SK-N-SH (cell line): Measurements from ENCODE around the gene AP1M1. TPM values are rescaled to one million over a fixed set of nuclear protein-coding genes. Genes with fewer than 3 reads are reported as not detected.
A peak's percentile ranks its signal among the peaks of the same experiment; 100 is the strongest.

Experiments
- CTCF ChIA-PET: fragments of 300-600, 350-600 bp; formaldehyde crosslinking; extraction: SDS; loops from one replicate; lab custom pipeline; 2021; lab: Yijun Ruan, JAX
- POLR2A ChIA-PET: fragments of 350-600 bp; sonication (Branson Sonifier 250); formaldehyde crosslinking; extraction: SDS; loops from one replicate; lab custom pipeline; 2020; ENCODE audit warnings: antibody characterized with exemption, inconsistent platforms; lab: Yijun Ruan, JAX
- DNase-seq: peaks from one replicate; pipeline ENCODE4 v3.0.0; 2012
- H2AFZ ChIP-seq: fragments of 200-600 bp; sonication (generic); 2 replicates; pipeline ENCODE4 v1.8.1; 2016; ENCODE audit warnings: antibody characterized with exemption, mild to moderate bottlenecking, low read depth
- H3F3A ChIP-seq: fragments of 200-600 bp; sonication (generic); replicated peaks from 2 replicates; pipeline ENCODE3; 2016; ENCODE audit warnings: antibody characterized with exemption, mild to moderate bottlenecking; ENCODE audit not compliant: insufficient read depth
- H3K27ac ChIP-seq, 2 experiments: fragments of 200-500 bp in 1 of 2; fragments of 200-600 bp in 1 of 2; sonication (Bioruptor generic) in 1 of 2; sonication (generic), shearing (Covaris generic) in 1 of 2; 2 replicates each; pipeline versions ENCODE4 v1.5.1 to v1.6.1; 2014 to 2016; ENCODE audit warnings: low read depth in 2 of 2, inconsistent platforms in 1 of 2, low read length in 1 of 2, mild to moderate bottlenecking in 1 of 2, mixed read lengths in 1 of 2
- H3K27me3 ChIP-seq: fragments of 200-600 bp; sonication (generic), shearing (Covaris generic); 2 replicates; pipeline ENCODE4 v1.6.1; 2016; ENCODE audit warnings: mixed run types; ENCODE audit not compliant: insufficient read depth
- H3K36me3 ChIP-seq, 2 experiments: fragments of 200-500 bp in 1 of 2; fragments of 200-600 bp in 1 of 2; sonication (Bioruptor generic) in 1 of 2; sonication (generic) in 1 of 2; replicated peaks in 1 of 2; 2 replicates each; pipeline versions ENCODE3 to v1.5.1; 2014 to 2016; ENCODE audit warnings: low read length in 1 of 2, mild to moderate bottlenecking in 1 of 2; ENCODE audit not compliant: insufficient read depth in 2 of 2, control insufficient read depth in 1 of 2
- H3K4me1 ChIP-seq, 2 experiments: fragments of 200-500 bp in 1 of 2; fragments of 200-600 bp in 1 of 2; sonication (Bioruptor generic) in 1 of 2; sonication (generic), shearing (Covaris generic) in 1 of 2; 2 replicates each; pipeline versions ENCODE4 v1.5.1 to v1.6.1; 2014 to 2016; ENCODE audit warnings: low read depth in 1 of 2, low read length in 1 of 2, mixed run types in 1 of 2; ENCODE audit not compliant: insufficient read depth in 2 of 2, control insufficient read depth in 1 of 2
- H3K4me2 ChIP-seq: fragments of 200-600 bp; sonication (generic), shearing (Covaris generic); 2 replicates; pipeline ENCODE4 v1.6.1; 2017; ENCODE audit warnings: mixed run types
- H3K4me3 ChIP-seq, 2 experiments: fragments of 200-500 bp in 1 of 2; fragments of 200-600 bp in 1 of 2; sonication (Bioruptor generic) in 1 of 2; sonication (generic), shearing (Covaris generic) in 1 of 2; 2 replicates each; pipeline versions ENCODE4 v1.5.1 to v1.8.1; 2014 to 2016; ENCODE audit warnings: low read depth in 2 of 2, inconsistent platforms in 1 of 2, low read length in 1 of 2, mild to moderate bottlenecking in 1 of 2, mixed read lengths in 1 of 2, moderate library complexity in 1 of 2
- H3K79me2 ChIP-seq: fragments of 200-600 bp; sonication (generic); 2 replicates; pipeline ENCODE4 v1.8.1; 2017; ENCODE audit warnings: mild to moderate bottlenecking; ENCODE audit not compliant: insufficient read depth
- H3K9ac ChIP-seq: fragments of 200-600 bp; sonication (generic); 2 replicates; pipeline ENCODE4 v1.6.1; 2017; ENCODE audit warnings: mixed run types
- H3K9me2 ChIP-seq: fragments of 200-600 bp; sonication (generic); 2 replicates; pipeline ENCODE4 v1.6.1; 2017; ENCODE audit warnings: mixed run types
- H3K9me3 ChIP-seq: fragments of 200-600 bp; sonication (generic); 2 replicates; pipeline ENCODE4 v1.6.1; 2017; ENCODE audit warnings: mixed run types, mild to moderate bottlenecking, moderate library complexity
- H4K20me1 ChIP-seq: fragments of 200-600 bp; sonication (generic); 2 replicates; pipeline ENCODE4 v1.6.1; 2017; ENCODE audit warnings: mild to moderate bottlenecking, mixed run types; ENCODE audit not compliant: insufficient read depth
- CTCF ChIP-seq: fragments of 200-600 bp; sonication (generic); IDR thresholded peaks from 2 replicates; pipeline ENCODE4 v1.6.1; 2017; ENCODE audit warnings: antibody characterized with exemption, mild to moderate bottlenecking, moderate library complexity
- EP300 ChIP-seq, 2 experiments: IDR thresholded peaks; 2 replicates each; pipeline versions ENCODE4 v1.4.0 to v1.6.1; 2012; ENCODE audit warnings: borderline replicate concordance in 1 of 2, low read depth in 1 of 2, low read length in 1 of 2
- EZH2phosphoT487 ChIP-seq: fragments of 200-600 bp; sonication (generic); IDR thresholded peaks from 2 replicates; pipeline ENCODE4 v1.6.1; 2017; ENCODE audit warnings: low read depth, mixed run types, mild to moderate bottlenecking, antibody characterized with exemption, moderate library complexity, borderline replicate concordance
- GATA2 ChIP-seq: sonication (generic); formaldehyde crosslinking; IDR thresholded peaks from 2 replicates; pipeline ENCODE4 v1.5.0; 2020; ENCODE audit warnings: mild to moderate bottlenecking, missing genetic modification reagents
- NRF1 ChIP-seq: IDR thresholded peaks from 2 replicates; pipeline ENCODE4 v1.6.1; 2012; ENCODE audit warnings: low read depth, mild to moderate bottlenecking, low read length
- PBX3 ChIP-seq: IDR thresholded peaks from 2 replicates; pipeline ENCODE4; 2012
- RAD21 ChIP-seq: IDR thresholded peaks from 2 replicates; pipeline ENCODE4 v1.6.1; 2012; ENCODE audit warnings: mild to moderate bottlenecking, low read length
- RCOR1 ChIP-seq: fragments of 150-350 bp; IDR thresholded peaks from 2 replicates; pipeline ENCODE4 v1.6.1; 2017; ENCODE audit warnings: antibody characterized with exemption, low read length
- SMC3 ChIP-seq: IDR thresholded peaks from 2 replicates; pipeline ENCODE4 v1.6.1; 2012; ENCODE audit warnings: low read depth, low read length, improper control_type of control experiment
- TAF1 ChIP-seq: IDR thresholded peaks from 2 replicates; pipeline ENCODE4 v1.6.1; 2012; ENCODE audit warnings: low read depth, mild to moderate bottlenecking, low read length, moderate library complexity, borderline replicate concordance
- USF1 ChIP-seq: IDR thresholded peaks from 2 replicates; pipeline ENCODE4 v1.4.0; 2012; ENCODE audit warnings: low read depth, borderline replicate concordance
- WGBS: methylation state at CpG from one replicate; pipeline ENCODE4 v1.1.6; 2017; ENCODE audit warnings: low lambda C conversion rate; 5-methylcytosine and 5-hydroxymethylcytosine counted together
- polyA plus RNA-seq, 3 experiments: library from polyadenylated mRNA; depleted of rRNA; stranded (reverse); fragments of >200 nt; gene quantifications; 2 replicates each; pipeline ENCODE4 v1.2.3, GENCODE V29; 2012

The AP1M1 gene
- polyA plus RNA-seq, 1 of the 3 experiments (the other 2 are of a cell fraction) = 133 TPM

- TF ChIP-seq NRF1 = no peak
- no peak for TF ChIP-seq RAD21
- no peak for TF ChIP-seq RCOR1
- POLR2A ChIA-PET = no interaction called here
These were observed 28.5 kb downstream of the AP1M1 start for GRCh38 chr19:16226184-16226591.

GRCh38 chr19:16226878-16227836 lies 29.4 kb downstream of the AP1M1 start:
- 82% methylated on average over 14 of the region's 33 CpGs for WGBS
- peaks cover 14% of the 10 kb centered on the region; the same call in 1 of the 2 replicates for H3K79me2 ChIP-seq
- H3K27me3 ChIP-seq = no peaks in the 10 kb centered on the region
- H3K36me3 ChIP-seq = peaks cover 41 to 78% of the 10 kb centered on the region in 2 experiments
- no peak for TF ChIP-seq NRF1
- no peak for TF ChIP-seq GATA2
- no peak for TF ChIP-seq PBX3
- no peak for TF ChIP-seq TAF1
- TF ChIP-seq EP300 (IDR thresholded peaks at IDR 0.05; ENCODE audit: borderline replicate concordance in 1 of 2, low read depth in 1 of 2, low read length in 1 of 2) = no peak
- no peak for TF ChIP-seq EZH2phosphoT487
- TF ChIP-seq CTCF = no peak
- TF ChIP-seq SMC3 = no peak
- TF ChIP-seq USF1 = no peak
- DNase-seq = peak; percentile 14
- no peak overlapping the region for H2AFZ ChIP-seq
- H3K4me2 ChIP-seq = no peak overlapping the region
- no peak overlapping the region for H3K4me3 ChIP-seq
- H3F3A ChIP-seq = no peaks in the 10 kb centered on the region
- no peak overlapping the region; a peak in 1 of 4 replicates for H3K27ac ChIP-seq
- POLR2A ChIA-PET = no interaction called here
- H3K4me1 ChIP-seq = no peaks in the 10 kb centered on the region
- H4K20me1 ChIP-seq = 0 out of 2 replicates have a peak, but pooled peaks cover 3% of the 10 kb centered on the region
- H3K9me2 ChIP-seq = no peaks in the 10 kb centered on the region
- H3K9ac ChIP-seq = no peak overlapping the region
- CTCF ChIA-PET = interaction anchor here (0.5 to 1.0 kb wide), 3 partner anchors 8 to 114 kb away, joined by 3 read pairs; no protein-coding TSS in a partner anchor
- H3K9me3 ChIP-seq = no peaks in the 10 kb centered on the region

More at GRCh38 chr19:16226184-16226591, 28.5 kb downstream of the AP1M1 start:
- H3K27me3 ChIP-seq = no peaks in the 10 kb centered on the region
- CTCF ChIA-PET = interaction anchor here (0.5 to 1.0 kb wide), 2 partner anchors 9 to 15 kb away, joined by 3 read pairs; no protein-coding TSS in a partner anchor
- peaks cover 8% of the 10 kb centered on the region; the same call in 1 of the 2 replicates for H3K9me3 ChIP-seq
- H3K27ac ChIP-seq = no peak overlapping the region
- no peak overlapping the region for H3K9ac ChIP-seq
- H3K36me3 ChIP-seq = peaks cover 45 to 77% of the 10 kb centered on the region in 2 experiments
- H3K4me3 ChIP-seq = no peak overlapping the region
- no peaks in the 10 kb centered on the region for H3K9me2 ChIP-seq
- no peaks in the 10 kb centered on the region for H3K4me1 ChIP-seq
- H3K79me2 ChIP-seq = peaks cover 21% of the 10 kb centered on the region; the same call in 1 of the 2 replicates
- H3K4me2 ChIP-seq = no peak overlapping the region
- 100% methylated on average over 2 of the region's 16 CpGs for WGBS
- DNase-seq = no peak
- H2AFZ ChIP-seq = no peak overlapping the region
- H3F3A ChIP-seq = peaks cover 2% of the 10 kb centered on the region
- H4K20me1 ChIP-seq = 0 out of 2 replicates have a peak, but pooled peaks cover 3% of the 10 kb centered on the region
